GM23338 (cell line): ENCODE results near the gene BAAT. TPM values are rescaled to one million over a fixed set of nuclear protein-coding genes. Genes with fewer than 3 reads are reported as not detected.
A peak's percentile ranks its signal among the peaks of the same experiment; 100 is the strongest.

ENCODE experiments used
- ATAC-seq: fragments of 200-7000 bp; cut with Tn5 transposase; 3 replicates; pipeline ENCODE4 v1.9.1; 2020
- DNase-seq: peaks from one replicate; pipeline ENCODE4 v3.0.0-alpha.2; 2015; ENCODE audit warnings: low spot score
- H2AFZ ChIP-seq: fragments of 200-600 bp; sonication (generic); 2 replicates; pipeline ENCODE4 v1.8.0; 2016; ENCODE audit warnings: antibody characterized with exemption, mild to moderate bottlenecking, moderate library complexity
- H3F3A ChIP-seq: fragments of 200-600 bp; sonication (generic); replicated peaks from 2 replicates; pipeline ENCODE4 v1.8.0; 2017; ENCODE audit warnings: antibody characterized with exemption, mixed run types, low read depth
- H3K27ac ChIP-seq: fragments of 200-600 bp; sonication (generic); 2 replicates; pipeline ENCODE4 v1.6.1; 2016; ENCODE audit warnings: low read depth
- H3K27me3 ChIP-seq: fragments of 200-600 bp; sonication (generic); 2 replicates; pipeline ENCODE4 v1.8.0; 2016; ENCODE audit warnings: mild to moderate bottlenecking, mixed run types, moderate library complexity; ENCODE audit not compliant: insufficient read depth
- H3K36me3 ChIP-seq: fragments of 200-600 bp; sonication (generic); 2 replicates; pipeline ENCODE4 v1.8.0; 2016; ENCODE audit warnings: mild to moderate bottlenecking; ENCODE audit not compliant: insufficient read depth
- H3K4me1 ChIP-seq: fragments of 200-600 bp; sonication (generic); 2 replicates; pipeline ENCODE4 v1.8.0; 2016; ENCODE audit warnings: mild to moderate bottlenecking, moderate library complexity; ENCODE audit not compliant: insufficient read depth
- H3K4me2 ChIP-seq: fragments of 200-600 bp; sonication (generic); 2 replicates; pipeline ENCODE4 v1.7.1; 2017; ENCODE audit warnings: mixed run types
- H3K4me3 ChIP-seq: fragments of 200-600 bp; sonication (generic); 2 replicates; pipeline ENCODE4 v1.6.1; 2016; ENCODE audit warnings: mixed run types
- H3K79me2 ChIP-seq: fragments of 200-600 bp; sonication (generic); replicated peaks from 2 replicates; pipeline ENCODE4 v1.8.0; 2017; ENCODE audit warnings: mild to moderate bottlenecking; ENCODE audit not compliant: insufficient read depth
- H3K9me2 ChIP-seq: fragments of 200-600 bp; sonication (generic); 2 replicates; pipeline ENCODE4 v1.8.0; 2017; ENCODE audit not compliant: insufficient read depth
- H4K20me1 ChIP-seq: fragments of 200-600 bp; sonication (generic); replicated peaks from 2 replicates; pipeline ENCODE4 v1.8.0; 2017; ENCODE audit warnings: mild to moderate bottlenecking; ENCODE audit not compliant: insufficient read depth
- H3K27ac Mint-ChIP-seq: 2 replicates; pipeline ENCODE4 v1.8.0; 2020; ENCODE audit warnings: inconsistent platforms, mild to moderate bottlenecking, moderate library complexity, mixed read lengths
- H3K27me3 Mint-ChIP-seq: 3 replicates; pipeline ENCODE4 v1.8.0; 2022; ENCODE audit warnings: low read depth, mild to moderate bottlenecking, moderate library complexity, mixed read lengths, inconsistent platforms; ENCODE audit not compliant: insufficient read depth, poor library complexity
- H3K36me3 Mint-ChIP-seq: 3 replicates; pipeline ENCODE4 v1.8.0; 2021; ENCODE audit warnings: low read depth, mild to moderate bottlenecking, inconsistent platforms, moderate library complexity, mixed read lengths
- H3K4me1 Mint-ChIP-seq: 3 replicates; pipeline ENCODE4 v1.8.0; 2020; ENCODE audit warnings: mild to moderate bottlenecking, inconsistent platforms, mixed read lengths
- H3K4me3 Mint-ChIP-seq: 3 replicates; pipeline ENCODE4 v1.8.0; 2021; ENCODE audit warnings: moderate library complexity, mild to moderate bottlenecking, inconsistent platforms, mixed read lengths
- H3K9me3 Mint-ChIP-seq: 3 replicates; pipeline ENCODE4 v1.8.0; 2020; ENCODE audit warnings: moderate library complexity, mild to moderate bottlenecking, inconsistent platforms, mixed read lengths
- ETS1 ChIP-seq: IDR thresholded peaks from 2 replicates; pipeline ENCODE4 v1.6.1; 2016; ENCODE audit warnings: antibody characterized with exemption
- EZH2 ChIP-seq: fragments of 200-600 bp; sonication (generic); IDR thresholded peaks from one replicate; pipeline ENCODE4 v1.8.0; 2017; ENCODE audit warnings: antibody characterized with exemption, mild to moderate bottlenecking, low read depth; ENCODE audit not compliant: unreplicated experiment
- EZH2phosphoT487 ChIP-seq: fragments of 200-600 bp; sonication (generic); IDR thresholded peaks from one replicate; pipeline ENCODE4 v1.8.1; 2018; ENCODE audit warnings: antibody characterized with exemption; ENCODE audit not compliant: unreplicated experiment
- JUNB ChIP-seq: IDR thresholded peaks from one replicate; pipeline ENCODE4 v1.6.1; 2016; ENCODE audit warnings: antibody characterized with exemption; ENCODE audit not compliant: unreplicated experiment
- NANOG ChIP-seq: IDR thresholded peaks from 2 replicates; pipeline ENCODE4 v1.6.1; 2016; ENCODE audit warnings: antibody characterized with exemption, borderline replicate concordance
- POLR2AphosphoS5 ChIP-seq: IDR thresholded peaks from 2 replicates; pipeline ENCODE4 v1.6.1; 2016; ENCODE audit warnings: antibody characterized with exemption, low read depth
- STAT1 ChIP-seq: IDR thresholded peaks from one replicate; pipeline ENCODE4 v1.6.1; 2016; ENCODE audit warnings: antibody characterized with exemption; ENCODE audit not compliant: unreplicated experiment
- ZNF114 ChIP-seq: fragments of 250-450 bp; sonication (Bioruptor Pico); IDR thresholded peaks from 2 replicates; pipeline ENCODE4 v1.5.0; 2020; ENCODE audit warnings: mild to moderate bottlenecking, moderate library complexity
- ZNF331 ChIP-seq: fragments of 250-450 bp; sonication (Bioruptor Pico); IDR thresholded peaks from 2 replicates; pipeline ENCODE4 v1.5.0; 2020; ENCODE audit warnings: low read depth, mild to moderate bottlenecking, moderate library complexity
- polyA plus RNA-seq: library from polyadenylated mRNA; unstranded; fragments of >200 nt; fragmentation: Nextera tagmentation; extraction: Ambion mirVana; gene quantifications from 2 replicates; pipeline ENCODE4 v1.2.1, GENCODE V29; 2016
- total RNA-seq: library from RNA; depleted of rRNA; stranded (reverse); fragments of >200 nt; shearing (Covaris generic); gene quantifications from 2 replicates; pipeline ENCODE4 v1.2.3, GENCODE V29; 2014

Gene BAAT
- total and polyA plus RNA-seq, 2 experiments from 2014 or later: 0.08 to 0.14 TPM

GRCh38 chr9:101381118-101381517, 3.7 kb downstream of the BAAT start:
- H3K27me3 Mint-ChIP-seq: peaks cover 5% of the 10 kb centered on the region
- Histone ChIP-seq H3K4me1 (peaks cover 9% of the 10 kb centered on the region; the same call in 1 of the 2 replicates), H3K4me3 (no peak overlapping the region), H3F3A (no peaks in the 10 kb centered on the region), H3K36me3 (peaks cover 11% of the 10 kb centered on the region; the same call in 1 of the 2 replicates), H3K9me2 (no peaks in the 10 kb centered on the region), H2AFZ (no peak overlapping the region), H3K27me3 (no peaks in the 10 kb centered on the region), H4K20me1 (no peaks in the 10 kb centered on the region), H3K4me2 (no peak overlapping the region), H3K27ac (no peak overlapping the region), H3K79me2 (no peaks in the 10 kb centered on the region)
- TF ChIP-seq ETS1: no peak
- no peak for TF ChIP-seq EZH2phosphoT487
- no peak for TF ChIP-seq ZNF114 (CRISPR knock-in tag)
- no peak for TF ChIP-seq EZH2
- no peak for TF ChIP-seq STAT1
- TF ChIP-seq POLR2AphosphoS5: no peak
- no peak for TF ChIP-seq NANOG
- H3K4me1 Mint-ChIP-seq: peaks cover 15% of the 10 kb centered on the region; the same call in 2 of the 3 replicates
- peaks cover 22% of the 10 kb centered on the region for H3K36me3 Mint-ChIP-seq
- DNase-seq (no peak), ATAC-seq (no peak)
- H3K9me3 Mint-ChIP-seq: peaks cover 31% of the 10 kb centered on the region
- no peak overlapping the region for H3K4me3 Mint-ChIP-seq
- no peak overlapping the region for H3K27ac Mint-ChIP-seq

DNA sequence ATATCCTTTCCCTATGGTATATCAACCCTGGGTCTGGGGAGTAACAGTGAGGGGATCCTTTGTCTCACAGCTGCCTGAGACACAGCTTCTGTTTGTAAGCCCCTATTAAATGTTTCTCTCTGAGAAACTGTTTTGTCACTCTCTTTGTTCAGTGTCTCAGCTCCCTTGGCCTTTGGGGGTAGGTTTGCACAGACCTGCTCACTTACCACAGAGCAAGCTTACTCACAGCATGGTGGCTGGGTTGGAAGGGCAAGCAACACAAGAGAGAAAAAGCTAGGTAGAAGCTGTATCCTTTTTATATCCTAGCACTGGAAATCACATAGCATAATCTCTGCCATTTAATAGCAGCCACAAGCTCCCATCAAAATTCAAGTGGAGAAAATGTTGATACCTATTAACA, 4.5 kb downstream of the BAAT start:
- Histone ChIP-seq H3F3A (no peaks in the 10 kb centered on the region), H3K4me1 (peaks cover 9% of the 10 kb centered on the region; the same call in 1 of the 2 replicates), H3K9me2 (no peaks in the 10 kb centered on the region), H2AFZ (no peak overlapping the region), H4K20me1 (no peaks in the 10 kb centered on the region), H3K27ac (no peak overlapping the region), H3K36me3 (peaks cover 5% of the 10 kb centered on the region; the same call in 1 of the 2 replicates), H3K4me2 (no peak overlapping the region), H3K79me2 (no peaks in the 10 kb centered on the region), H3K27me3 (no peaks in the 10 kb centered on the region), H3K4me3 (no peak overlapping the region)
- ATAC-seq (no peak), DNase-seq (no peak)
- H3K27ac Mint-ChIP-seq: no peak overlapping the region
- peaks cover 13% of the 10 kb centered on the region for H3K36me3 Mint-ChIP-seq
- H3K9me3 Mint-ChIP-seq: peaks cover 22% of the 10 kb centered on the region
- no peak overlapping the region for H3K4me3 Mint-ChIP-seq
- no peak for TF ChIP-seq POLR2AphosphoS5
- no peak for TF ChIP-seq ZNF331 (CRISPR knock-in tag)
- peaks cover 20% of the 10 kb centered on the region; the same call in 2 of the 3 replicates for H3K4me1 Mint-ChIP-seq
- H3K27me3 Mint-ChIP-seq: peaks cover 5% of the 10 kb centered on the region

DNA sequence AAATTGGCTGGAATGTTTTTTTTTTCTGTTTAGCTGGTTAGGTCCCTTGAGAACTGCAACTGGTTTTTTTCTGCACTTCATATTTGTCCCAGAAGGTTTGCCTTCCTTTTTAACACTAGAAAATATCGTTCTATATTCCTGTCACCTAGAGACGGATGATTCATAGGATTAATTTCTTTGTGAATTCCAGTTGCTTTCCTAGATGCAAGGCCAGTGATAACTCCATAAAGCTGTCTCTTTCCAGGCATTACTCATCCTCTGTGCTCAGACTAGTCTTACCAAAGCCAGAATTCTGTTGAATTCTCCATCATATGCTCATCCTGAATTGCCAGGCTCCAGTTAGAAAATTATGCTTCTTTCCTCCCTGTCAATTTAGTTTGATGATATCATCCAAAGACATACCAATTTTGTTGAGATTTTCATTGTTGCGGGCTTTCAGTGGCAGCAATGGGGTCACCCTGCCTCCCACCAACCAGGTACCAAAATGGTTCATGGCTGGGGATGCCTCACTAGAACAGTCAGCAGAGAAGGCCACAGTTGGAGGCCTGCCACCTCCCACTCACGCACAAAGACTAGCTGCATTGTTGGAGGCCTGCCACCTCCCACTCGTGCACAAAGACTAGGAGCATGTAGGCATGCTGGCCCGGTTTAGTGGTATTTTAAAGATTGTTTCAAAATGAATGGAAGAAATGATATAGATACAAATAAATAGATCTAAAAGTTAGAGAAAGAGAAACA, 8.5 kb downstream of the BAAT start:
- Mint-ChIP-seq H3K36me3 (0 out of 3 replicates have a peak, but pooled peaks cover 2% of the 10 kb centered on the region), H3K9me3 (peaks cover 12% of the 10 kb centered on the region), H3K4me1 (peaks cover 14% of the 10 kb centered on the region; the same call in 2 of the 3 replicates), H3K4me3 (no peak overlapping the region), H3K27ac (no peak overlapping the region), H3K27me3 (no peaks in the 10 kb centered on the region)
- Histone ChIP-seq H3K79me2 (no peaks in the 10 kb centered on the region), H3K27me3 (no peaks in the 10 kb centered on the region), H3K4me3 (no peak overlapping the region), H3K9me2 (no peaks in the 10 kb centered on the region), H3F3A (no peaks in the 10 kb centered on the region), H3K36me3 (no peaks in the 10 kb centered on the region), H3K4me2 (no peak overlapping the region), H3K4me1 (peaks cover 5% of the 10 kb centered on the region; the same call in 1 of the 2 replicates), H4K20me1 (no peaks in the 10 kb centered on the region), H2AFZ (peak overlapping the region; percentile 80), H3K27ac (no peak overlapping the region)
- no peak for TF ChIP-seq STAT1
- TF ChIP-seq JUNB: no peak
- no peak for ATAC-seq
- DNase-seq: no peak
